Measurements from ENCODE around the gene MEGF11.
"Not testable (repeated sequence)": the region's sequence is repeated elsewhere in the genome, so short reads cannot be mapped to it uniquely, and the experiment has no call there.

MEGF11 gene

GRCh38 chr15:66270932-66271331 lies 17.4 kb upstream of the MEGF11 start:
- DNase-seq: no peak

- DNase-seq: peak; percentile 27
These were observed 16.0 kb upstream of the MEGF11 start for GRCh38 chr15:66269326-66270090.

- DNase-seq: no peak
These were observed 11.4 kb upstream of the MEGF11 start for GRCh38 chr15:66264859-66265513.

GRCh38 chr15:66262837-66263236 lies 9.3 kb upstream of the MEGF11 start:
- not testable (repeated sequence) for DNase-seq

- no peak for DNase-seq
These were observed 7.5 kb upstream of the MEGF11 start for GRCh38 chr15:66261056-66261455.

GRCh38 chr15:66256692-66257091 lies 3.1 kb upstream of the MEGF11 start:
- no peak for DNase-seq

- no peak for DNase-seq
These were observed 1.6 kb upstream of the MEGF11 start for GRCh38 chr15:66254951-66255676.

GRCh38 chr15:66254089-66254950 lies 770 bp upstream of the MEGF11 start:
- DNase-seq: no peak

- no peak for DNase-seq
These were observed 699 bp downstream of the MEGF11 start for GRCh38 chr15:66252685-66253417.

GRCh38 chr15:66251790-66252684 lies 1.5 kb downstream of the MEGF11 start:
- peak; percentile 36 for DNase-seq

GRCh38 chr15:66251065-66251789 lies 2.3 kb downstream of the MEGF11 start:
- DNase-seq: no peak

- DNase-seq: no peak
These were observed 3.9 kb downstream of the MEGF11 start for GRCh38 chr15:66249605-66250174.

- DNase-seq: no peak
These were observed 6.6 kb downstream of the MEGF11 start for GRCh38 chr15:66246937-66247336.

GRCh38 chr15:66245832-66246231 lies 7.7 kb downstream of the MEGF11 start:
- not testable (repeated sequence) for DNase-seq

- no peak for DNase-seq
These were observed 11.7 kb downstream of the MEGF11 start for GRCh38 chr15:66241908-66242285.

GRCh38 chr15:66241087-66241907 lies 12.3 kb downstream of the MEGF11 start:
- DNase-seq: peak; percentile 80

- DNase-seq: no peak
These were observed 13.2 kb downstream of the MEGF11 start for GRCh38 chr15:66240240-66240794.

- no peak for DNase-seq
These were observed 14.0 kb downstream of the MEGF11 start for GRCh38 chr15:66239514-66239913.

- no peak for DNase-seq
These were observed 15.2 kb downstream of the MEGF11 start for GRCh38 chr15:66238318-66238717.
